GM21423 (cell line): ENCODE results near the gene PTPN1.
"Not testable (repeated sequence)": the region's sequence is repeated elsewhere in the genome, so short reads cannot be mapped to it uniquely, and the experiment has no call there.

Source experiments
- ATAC-seq: cut with Tn5 transposase; IDR thresholded peaks from one replicate; pipeline ENCODE4 v1.9.1; 2021; ENCODE audit warnings: mild to moderate bottlenecking, moderate library complexity; ENCODE audit not compliant: unreplicated experiment

The PTPN1 gene

DNA sequence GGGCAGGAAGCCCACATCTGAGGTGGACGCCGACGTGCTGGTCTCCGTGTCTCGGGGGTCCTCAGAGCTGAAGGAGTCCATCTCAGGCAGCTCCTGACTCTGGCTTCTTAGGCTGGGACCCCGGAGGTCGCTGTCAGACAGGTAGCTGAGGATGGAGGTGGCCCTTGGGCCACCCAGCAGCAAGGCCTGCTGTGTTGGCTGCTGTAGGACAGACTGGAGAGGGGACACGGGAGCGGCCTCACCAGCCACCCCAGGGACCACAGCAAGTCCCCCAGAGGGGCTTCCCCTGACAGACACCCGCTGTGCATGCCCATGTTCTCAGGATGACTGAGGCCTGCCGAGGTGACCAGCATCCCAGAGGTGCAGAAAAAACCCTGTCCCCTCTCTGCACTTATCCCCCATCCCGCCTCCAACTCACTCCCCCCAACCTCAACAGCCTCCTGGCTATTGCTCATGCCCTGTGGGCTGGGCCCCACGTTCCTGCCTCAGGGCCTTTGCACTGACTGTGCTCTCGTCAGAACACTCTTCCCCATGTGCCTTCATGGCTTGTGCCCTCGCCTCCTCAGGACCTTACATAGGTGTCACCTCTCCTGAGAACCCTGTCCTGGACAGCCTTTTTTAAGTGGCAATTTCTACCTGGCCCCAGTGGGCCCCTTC lies 92.4 kb downstream of the PTPN1 start:
- no peak for ATAC-seq

DNA sequence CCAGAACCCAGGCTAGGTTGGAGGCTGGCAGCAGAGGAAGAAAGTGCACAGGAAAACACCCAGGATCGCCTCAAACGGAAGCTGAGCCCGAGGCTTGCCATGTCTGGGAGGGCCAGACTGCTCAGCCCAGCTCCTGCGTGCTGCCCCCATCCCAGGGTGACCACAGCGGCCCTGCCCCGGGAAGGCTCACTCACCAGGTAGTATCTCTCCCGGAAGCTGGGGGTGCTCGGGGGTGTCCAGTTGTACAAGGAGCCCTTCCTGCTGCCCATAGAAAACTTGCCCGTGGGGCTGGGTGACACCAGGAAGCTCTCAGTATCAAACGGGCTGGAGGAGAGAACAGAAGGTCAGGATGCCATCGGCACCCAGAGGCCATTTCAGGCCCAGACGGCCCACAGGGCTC lies 94.3 kb downstream of the PTPN1 start:
- ATAC-seq, result no peak

DNA sequence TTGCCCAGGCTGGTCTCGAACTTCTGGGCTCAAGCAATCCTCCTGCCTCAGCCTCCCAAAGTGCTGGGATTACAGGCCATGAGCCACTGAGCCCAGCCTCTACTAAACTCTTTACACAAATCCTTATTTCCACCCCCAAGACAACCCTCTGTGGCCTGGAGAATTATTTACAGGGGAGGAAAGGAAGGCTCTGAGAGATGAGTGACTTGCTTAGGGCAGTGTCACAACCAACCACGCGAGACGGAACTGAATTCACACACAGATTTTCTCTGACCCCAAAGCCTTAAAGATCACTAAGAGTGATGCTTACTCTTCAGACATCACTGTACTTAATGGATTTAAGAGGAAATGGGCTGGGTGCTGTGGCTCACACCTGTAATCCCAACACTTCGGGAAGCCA lies 95.0 kb downstream of the PTPN1 start:
- no peak for ATAC-seq

DNA sequence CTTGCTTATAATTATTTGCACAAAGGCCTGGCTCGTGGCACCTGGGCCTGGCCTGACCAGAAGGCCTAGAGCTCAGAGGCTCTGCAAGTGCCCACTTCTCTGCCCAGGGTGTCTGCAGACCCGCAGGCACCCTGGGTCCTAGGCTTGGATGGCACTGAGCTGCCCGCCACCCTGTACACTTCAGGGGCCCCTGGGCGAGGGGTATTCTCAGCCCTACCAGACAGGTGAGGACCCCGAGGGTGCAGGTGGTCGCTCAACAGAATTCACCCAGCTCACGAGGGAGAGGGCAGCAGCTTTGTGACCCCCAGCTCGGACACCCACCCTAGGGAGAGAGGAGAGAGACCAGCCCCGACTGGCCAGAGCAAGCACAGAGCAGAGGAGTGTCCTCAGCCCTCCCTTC lies 97.3 kb downstream of the PTPN1 start:
- ATAC-seq, result no peak

DNA sequence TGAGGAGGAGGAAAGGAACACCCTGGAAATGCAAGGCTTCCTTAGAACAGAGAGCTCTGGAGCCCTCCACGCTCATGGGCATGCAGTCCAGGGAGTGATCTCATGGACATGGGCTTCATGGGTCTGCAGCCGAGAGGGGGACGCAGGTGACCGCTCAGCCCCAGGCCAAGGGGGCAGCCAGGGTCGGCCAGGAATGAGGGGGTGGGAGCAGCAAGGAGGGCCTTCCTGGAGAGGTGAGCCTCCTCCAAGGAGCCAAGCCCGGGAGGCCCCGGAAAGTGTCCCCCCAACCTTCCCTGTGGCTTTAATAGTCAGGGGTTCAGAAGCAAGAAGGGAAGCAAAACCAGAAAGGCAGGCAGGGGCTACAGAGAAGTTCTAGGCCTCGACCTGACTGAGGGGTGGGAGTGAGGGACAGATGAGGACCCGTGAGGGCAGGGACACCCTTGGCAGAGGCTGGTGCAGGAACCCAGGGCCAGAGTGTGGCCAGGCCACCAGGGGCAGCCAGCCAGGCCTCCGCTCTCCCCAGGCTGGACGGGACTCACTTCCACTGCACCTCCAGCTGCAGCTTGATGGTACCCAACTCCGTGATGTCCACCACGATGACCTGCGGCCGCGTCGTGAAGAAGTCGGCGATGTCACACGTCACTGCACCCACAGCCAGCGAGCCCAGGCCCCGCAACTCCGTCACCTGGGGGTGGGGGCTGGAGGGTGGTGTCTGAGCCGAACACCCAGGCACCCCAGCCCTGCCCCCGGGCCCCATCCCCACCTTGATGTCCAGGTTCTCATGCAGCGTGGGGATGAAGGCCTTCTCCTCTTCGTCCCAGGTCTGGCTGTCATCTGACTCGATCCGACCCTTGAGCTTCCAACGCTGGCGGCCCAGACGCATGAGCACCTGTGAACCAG lies 97.9 kb downstream of the PTPN1 start:
- ATAC-seq, result no peak

DNA sequence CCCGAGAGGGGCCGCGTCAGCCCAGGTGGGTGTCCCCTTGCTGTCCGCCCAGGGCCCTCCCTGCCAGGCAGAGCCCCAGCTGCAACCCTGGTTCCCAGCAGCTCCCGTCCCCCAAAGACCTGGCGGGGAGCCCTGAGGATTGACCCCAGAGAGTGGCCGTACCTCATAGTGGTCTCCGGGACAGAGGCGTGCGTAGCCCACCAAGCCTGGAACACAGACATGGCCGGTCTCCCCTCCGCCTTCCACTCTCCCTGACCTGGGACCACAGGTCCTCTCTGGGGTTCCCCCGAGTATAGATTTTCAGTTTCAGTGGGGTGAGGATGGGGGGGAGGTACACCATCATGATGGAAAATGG lies 98.5 kb downstream of the PTPN1 start:
- ATAC-seq, result no peak

DNA sequence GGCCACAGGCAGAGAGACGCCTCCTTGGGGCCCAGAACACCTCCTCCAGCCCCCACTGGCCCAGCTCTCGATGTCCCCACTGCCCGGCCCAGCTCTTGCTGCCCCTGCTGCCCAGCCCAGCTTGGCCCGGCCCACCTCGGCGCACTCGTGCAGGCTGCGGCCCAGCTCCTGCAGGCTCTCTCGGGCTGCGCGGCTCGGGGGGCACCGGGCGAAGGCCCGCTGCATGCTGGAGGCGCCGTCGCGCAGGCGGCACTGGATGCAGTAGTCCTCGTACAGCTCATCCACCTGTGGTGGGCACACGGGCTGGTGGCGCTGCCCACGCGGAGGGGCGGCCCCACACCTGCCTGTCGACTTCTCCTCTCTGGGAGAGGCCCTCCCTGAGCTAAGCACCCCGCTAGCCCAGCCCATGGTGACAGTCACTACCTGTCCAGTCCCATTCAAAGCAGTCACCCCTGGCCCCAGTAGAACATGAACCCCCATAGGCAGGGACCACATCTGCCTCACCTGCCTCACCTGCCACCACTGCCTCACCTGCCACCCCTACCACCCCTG lies 99.3 kb downstream of the PTPN1 start:
- no peak for ATAC-seq

DNA sequence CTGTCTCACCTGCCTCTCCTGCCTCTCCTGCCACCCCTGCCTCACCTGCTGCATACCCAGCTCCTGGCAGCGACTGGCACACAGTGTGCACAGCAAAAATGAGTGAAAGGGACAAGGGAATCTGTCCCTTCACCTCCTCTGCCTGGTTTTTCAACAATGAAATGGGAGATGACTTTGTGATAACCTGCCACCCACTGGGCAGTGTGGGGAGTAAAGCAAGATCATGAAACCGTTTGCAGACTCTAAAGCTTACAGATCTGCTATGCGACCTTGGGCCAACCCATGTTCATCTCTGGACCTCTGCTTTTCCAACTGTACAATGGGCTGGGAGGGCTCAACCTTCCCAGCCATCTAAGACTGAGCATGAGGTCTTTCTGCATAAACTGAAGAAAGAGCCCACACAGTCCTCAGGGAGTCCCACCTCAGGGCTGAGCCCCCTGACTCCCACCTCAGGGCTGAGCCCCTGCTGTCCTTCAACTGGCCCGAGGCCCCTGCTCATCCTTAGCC lies 100.1 kb downstream of the PTPN1 start:
- no peak for ATAC-seq

DNA sequence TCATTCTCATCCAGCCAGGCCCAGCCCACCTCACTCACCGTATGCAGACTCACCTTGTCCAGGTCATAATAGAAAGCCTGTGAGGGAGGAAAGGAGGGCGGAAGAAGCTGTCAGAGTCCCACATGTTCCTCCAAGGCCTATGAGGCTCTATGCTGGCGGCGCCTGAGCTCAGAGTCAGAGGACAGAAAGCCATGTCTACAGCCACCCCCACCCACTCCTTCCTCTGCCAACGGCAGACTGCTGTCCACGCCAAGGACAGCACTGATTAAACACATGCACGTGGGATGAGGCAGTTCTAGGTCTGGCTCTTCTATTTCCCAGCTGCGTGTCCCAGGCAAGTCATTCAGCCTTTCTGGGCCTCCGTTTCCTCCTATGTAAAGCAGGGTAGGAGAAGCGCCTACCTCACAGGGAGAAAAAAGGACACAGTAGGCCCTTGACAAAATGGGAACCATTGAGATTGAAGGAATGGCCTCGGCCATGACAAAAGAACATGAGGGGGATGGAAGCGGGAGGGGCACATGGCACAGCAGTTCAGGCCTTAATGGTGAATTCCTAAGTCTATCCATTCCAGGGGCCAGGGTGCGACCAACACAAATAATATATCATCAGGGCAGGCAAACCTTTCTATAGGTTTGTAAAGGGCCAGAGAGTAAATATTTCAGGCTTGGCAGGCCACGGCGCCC lies 101.1 kb downstream of the PTPN1 start:
- ATAC-seq, result no peak

DNA sequence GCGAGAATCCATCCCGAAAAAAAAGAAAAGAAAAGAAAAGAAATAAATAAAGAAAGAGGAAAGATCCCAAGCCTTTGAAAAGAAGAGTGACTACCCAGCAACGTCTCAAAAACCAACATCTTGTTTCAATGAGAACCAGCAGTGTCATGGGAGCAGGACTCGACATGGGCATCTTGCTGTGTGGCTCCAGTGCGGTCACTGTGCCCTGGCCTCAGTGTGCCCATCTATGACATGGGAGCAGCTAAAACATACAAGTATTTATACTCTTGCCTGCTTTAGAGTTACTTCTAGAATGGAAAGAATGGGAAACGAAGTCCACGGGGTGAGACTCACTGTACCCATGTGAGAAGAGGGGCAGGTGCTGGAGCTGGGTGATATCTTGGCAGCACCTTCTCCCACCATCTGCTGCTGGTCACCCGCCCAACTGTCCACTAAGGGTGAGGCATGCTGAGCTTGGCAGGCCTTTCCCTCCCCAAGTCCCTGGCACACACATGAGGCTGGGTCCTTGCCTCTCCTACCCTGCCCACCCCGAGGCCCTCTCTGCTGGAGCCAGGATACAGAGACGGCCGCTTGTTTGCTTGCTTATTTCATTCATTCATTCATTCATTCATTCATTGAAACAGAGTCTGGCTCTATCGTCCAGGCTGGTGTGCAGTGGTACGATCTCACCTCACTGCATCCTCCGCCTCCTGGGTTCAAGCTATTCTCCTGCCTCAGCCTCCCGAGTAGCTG lies 103.4 kb downstream of the PTPN1 start:
- no peak for ATAC-seq

DNA sequence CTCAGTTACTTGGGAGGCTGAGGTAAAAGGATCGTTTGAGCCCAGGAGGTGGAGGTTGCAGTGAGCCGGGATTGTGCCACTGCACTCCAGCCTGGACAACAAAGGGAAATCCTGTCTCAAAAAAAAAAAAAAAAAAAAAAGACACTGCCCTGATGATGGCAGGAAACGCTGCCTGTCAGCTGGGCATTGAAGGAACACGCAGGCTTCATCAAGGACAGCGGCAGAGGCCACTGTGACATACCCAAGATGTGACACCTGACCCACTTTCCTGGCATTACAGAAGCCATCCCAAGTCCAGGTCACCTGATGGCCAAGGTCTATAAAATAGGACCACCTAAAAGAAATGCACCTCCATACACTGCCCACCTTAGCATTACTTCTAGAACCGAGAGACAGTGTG lies 105.2 kb downstream of the PTPN1 start:
- no peak for ATAC-seq

DNA sequence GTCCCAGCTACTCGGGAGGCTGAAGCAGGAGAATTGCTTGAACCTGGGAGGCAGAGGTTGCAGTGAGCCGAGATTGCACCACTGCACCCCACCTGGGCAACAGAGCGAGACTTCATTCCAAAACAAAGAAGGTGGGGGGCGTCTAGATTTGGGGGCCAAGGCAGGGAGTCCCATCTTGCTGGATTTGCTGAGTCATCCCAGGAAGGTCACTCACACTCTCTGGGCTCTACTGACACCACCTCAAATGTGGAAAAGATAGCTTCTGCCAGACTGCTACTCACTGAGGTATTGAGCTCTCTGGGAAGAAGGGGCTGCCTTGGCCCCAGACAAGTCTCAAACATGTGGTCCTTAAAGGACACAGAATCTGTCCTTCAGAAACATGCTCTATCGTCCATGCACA lies 106.8 kb downstream of the PTPN1 start:
- no peak for ATAC-seq

DNA sequence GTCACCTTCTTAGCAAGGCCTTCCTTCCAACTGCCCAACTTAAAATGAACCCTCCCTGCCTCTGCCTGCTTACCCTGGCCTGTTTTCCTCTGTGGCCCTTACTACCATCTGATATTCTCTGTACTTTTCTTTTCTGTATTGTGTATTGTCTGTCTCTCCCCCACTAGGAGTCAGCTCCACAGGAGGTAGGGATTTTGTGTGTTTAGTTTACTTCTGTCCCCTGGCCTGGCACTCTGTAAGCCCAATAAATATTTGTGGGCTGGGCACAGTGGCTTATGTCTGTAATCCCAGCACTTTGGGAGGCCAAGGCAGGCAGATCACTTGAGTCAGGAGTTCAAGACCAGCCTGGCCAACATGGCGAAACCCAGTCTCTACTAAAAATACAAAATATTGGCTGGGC lies 108.4 kb downstream of the PTPN1 start:
- ATAC-seq, result no peak

DNA sequence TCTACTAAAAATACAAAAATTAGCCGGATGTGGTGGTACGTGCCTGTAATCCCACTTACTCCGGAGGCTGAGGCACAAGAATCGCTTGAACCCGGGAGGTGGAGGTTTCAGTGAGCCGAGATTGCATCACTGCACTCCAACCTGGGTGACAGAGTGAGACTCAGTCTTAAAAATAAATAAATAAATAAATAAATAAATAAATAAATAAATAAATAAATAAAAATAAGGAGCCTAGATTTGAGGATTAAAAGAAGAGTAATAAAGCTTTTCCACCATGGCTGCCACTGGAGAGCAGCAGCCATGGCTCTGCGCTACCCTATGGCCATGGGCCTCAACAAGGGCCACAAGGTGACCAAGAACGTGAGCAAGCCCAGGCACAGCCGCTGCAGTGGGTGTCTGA lies 110.3 kb downstream of the PTPN1 start:
- ATAC-seq, result not testable (repeated sequence)

DNA sequence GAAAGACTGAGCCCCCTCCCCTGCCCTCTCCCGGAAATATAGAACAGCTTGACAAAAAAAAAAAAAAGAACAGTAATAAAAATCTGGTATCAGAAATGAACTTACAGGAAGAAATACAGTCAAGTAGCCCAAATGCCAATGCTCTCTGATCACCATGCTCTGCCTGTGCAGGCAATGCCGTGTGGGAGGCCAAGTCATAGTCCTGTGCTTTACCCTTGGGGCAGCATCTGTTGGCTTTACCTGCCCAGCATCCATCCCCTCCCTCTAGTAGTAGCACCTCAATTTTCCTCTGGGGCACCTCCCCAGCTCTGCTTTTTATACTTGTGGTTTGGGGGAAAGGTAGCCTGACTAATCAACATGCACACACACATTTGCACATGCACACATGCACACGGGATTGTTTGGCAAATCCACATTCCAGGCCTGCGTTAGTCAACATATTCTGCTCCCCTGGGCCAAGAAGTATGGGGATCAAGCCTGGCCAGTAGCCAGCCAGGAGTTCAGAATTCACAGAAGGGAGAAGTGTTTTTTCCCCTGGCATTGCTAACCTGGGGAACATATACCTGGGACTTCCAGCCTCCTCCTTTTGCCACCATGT lies 111.0 kb downstream of the PTPN1 start:
- ATAC-seq, result no peak

DNA sequence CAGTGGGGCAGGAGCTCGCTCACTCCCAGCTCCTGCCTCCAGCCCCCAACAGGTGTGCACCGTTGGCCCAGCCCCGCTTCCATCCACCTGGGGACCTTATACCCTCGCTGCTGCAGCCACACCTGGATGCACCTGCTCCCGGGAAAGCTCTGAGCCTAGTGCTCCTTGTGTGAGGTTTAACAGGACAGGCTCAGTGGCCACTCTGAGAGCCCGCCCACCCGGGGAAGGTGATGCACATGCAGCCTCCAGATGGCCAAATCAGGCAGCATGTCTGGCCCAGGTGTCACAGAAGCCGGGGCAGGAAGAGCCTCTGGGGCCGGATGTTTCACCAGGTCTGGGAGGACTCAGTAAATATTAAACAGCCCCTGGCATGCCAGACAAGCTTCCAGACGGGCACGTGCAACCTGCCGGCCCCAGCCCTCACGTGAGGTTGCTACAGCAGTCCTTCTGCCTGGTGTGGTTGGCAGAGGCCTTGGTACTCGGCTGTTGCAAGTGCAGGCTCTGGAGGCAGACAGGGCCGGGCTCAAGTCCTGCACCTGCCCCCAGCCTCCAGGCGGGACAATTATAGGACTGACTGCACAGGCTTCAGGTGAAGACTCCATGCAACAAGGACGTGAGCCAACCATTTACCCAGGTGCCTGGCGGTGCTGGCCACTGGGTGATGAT lies 114.3 kb downstream of the PTPN1 start:
- ATAC-seq, result no peak

DNA sequence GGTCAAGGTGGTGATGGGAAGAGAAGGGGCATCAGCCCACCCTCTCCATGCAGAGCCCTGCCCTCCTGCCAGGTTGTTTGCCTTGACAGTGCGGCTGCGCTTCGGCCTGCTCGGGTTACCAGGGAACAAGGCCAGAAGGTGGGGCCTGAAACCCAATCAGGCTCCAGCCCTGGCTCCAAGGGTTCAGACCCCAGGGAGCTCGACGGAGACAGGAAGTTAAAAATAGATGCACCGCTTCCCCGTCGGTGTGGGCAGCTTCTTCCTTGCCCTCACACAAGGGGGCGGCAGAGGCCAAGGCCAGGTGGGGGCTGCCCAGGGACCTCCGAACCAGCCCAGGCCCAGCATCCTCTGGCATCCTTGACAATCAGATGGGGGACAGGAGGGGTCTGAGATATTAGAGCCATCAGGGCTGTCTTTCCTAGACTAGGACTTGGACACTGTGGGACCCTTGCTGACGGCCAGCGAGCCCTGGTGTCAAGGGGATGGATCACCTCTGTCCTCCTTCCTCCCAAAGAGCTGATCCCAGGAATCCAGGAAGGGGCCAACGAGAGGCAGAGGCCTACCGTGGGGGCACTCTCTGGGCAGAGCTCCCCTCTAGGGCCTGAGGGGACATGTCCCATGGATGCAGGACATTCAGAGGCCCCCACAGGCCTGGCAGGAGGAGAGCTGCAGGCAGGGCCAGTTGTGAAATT lies 115.9 kb downstream of the PTPN1 start:
- ATAC-seq, result no peak

DNA sequence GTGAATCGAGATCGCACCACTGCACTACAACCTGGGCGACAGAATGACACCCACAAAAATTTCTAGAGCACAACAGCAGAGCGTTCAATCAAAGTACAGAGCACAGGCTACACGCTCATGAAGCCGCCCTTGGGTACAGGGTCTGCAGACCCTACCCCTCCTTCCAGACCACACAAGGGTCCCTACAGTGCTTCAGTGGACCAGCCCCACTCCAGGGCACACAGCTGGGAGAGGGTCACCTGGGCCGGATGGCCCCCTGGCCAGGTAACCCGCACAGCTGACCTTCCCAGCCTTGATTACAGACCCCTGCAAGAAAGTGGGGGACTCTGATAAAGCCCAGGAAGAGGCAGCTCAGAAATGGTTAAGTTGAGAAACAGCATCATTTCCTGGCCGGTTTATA lies 117.6 kb downstream of the PTPN1 start:
- no peak for ATAC-seq

DNA sequence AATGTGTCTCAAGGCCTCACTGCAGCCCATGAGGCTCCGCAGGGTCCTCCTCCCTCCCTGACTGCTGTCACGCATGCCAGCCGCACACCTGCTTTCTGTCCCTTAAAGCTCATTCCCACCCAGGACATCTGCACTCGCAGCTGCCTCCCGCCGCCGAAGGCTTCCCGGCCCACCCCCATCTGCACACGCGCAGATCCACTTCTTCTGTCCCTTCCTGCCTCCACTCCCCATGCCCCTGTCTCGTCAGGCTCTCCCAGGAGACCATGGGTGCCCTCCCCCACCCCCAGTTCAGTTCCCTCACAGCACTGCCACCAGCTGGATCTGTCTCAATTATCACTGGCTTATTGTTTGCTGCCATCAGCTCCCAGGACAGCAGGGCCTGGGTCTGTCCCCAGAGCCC lies 118.1 kb downstream of the PTPN1 start:
- no peak for ATAC-seq
